NCI-H2196 (cell line): ENCODE results near the gene RNF208.
A peak's percentile ranks its signal among the peaks of the same experiment; 100 is the strongest.

Experiments
- DNase-seq: peaks from one replicate; lab custom pipeline; 2025; ENCODE audit not compliant: unreplicated experiment; lab: John Stamatoyannopoulos, UW

The RNF208 gene

GRCh38 chr9:137215196-137215986, 6.6 kb downstream of the RNF208 start:
- no peak for DNase-seq

DNA sequence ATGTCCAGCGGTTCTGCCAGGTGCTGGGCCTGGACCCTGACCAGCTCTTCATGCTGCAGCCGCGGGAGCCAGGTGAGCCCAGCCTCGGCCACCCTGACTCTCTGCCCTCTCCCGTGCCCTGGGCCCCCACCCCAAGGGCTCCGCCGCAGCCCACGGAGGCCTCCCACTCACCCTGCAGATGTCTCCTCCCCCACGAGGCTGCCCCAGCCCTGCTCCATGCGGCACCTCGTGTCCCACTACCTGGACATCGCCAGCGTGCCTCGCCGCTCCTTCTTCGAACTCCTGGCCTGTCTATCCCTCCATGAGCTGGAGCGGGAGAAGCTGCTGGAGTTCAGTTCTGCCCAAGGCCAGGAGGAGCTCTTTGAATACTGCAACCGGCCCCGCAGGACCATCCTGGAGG, 7.4 kb downstream of the RNF208 start:
- DNase-seq = no peak

GRCh38 chr9:137213160-137214060, 8.6 kb downstream of the RNF208 start:
- peak; percentile 14 for DNase-seq

- DNase-seq = no peak
These were observed 9.5 kb downstream of the RNF208 start for GRCh38 chr9:137212520-137212919.

DNA sequence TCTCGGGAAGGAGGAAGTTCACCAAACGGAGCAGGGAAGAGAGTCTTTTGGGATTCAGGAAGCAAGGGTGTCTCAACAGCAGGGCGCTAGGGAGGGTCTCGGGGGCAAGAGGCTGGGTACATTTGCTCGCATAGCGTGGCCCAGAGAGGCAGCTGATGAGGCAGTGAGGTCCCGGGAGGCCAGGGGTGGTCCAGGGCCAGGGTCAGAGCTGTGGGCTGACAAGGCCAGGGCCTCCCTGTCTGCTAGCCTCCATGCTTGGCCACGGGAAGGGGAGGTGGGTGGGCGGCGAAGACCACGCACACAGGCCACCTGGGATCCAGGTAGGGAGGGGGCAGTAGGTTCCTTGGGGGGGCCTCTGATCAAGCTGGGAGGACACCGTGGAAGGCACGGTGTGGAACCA, 10.5 kb downstream of the RNF208 start:
- no peak for DNase-seq

DNA sequence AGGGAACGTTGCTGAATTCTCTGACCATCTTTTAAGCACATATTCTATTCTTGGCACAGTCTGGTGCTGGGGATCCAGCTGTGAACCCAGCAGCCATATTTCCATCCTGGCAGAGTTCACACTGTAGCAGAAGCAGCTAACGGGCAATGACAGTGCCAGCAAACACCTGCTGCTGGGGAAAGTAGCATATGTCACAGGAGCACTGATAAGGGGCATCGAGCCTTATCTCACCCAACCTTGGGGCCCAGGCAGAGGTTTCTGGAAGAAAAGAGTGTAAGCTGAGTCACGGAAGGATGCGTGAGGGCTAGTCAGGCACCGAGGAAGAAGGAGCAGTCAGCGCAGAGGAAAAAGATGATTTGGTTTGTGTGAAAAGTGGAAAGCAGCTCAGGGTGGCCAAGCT, 15.4 kb downstream of the RNF208 start:
- no peak for DNase-seq

DNA sequence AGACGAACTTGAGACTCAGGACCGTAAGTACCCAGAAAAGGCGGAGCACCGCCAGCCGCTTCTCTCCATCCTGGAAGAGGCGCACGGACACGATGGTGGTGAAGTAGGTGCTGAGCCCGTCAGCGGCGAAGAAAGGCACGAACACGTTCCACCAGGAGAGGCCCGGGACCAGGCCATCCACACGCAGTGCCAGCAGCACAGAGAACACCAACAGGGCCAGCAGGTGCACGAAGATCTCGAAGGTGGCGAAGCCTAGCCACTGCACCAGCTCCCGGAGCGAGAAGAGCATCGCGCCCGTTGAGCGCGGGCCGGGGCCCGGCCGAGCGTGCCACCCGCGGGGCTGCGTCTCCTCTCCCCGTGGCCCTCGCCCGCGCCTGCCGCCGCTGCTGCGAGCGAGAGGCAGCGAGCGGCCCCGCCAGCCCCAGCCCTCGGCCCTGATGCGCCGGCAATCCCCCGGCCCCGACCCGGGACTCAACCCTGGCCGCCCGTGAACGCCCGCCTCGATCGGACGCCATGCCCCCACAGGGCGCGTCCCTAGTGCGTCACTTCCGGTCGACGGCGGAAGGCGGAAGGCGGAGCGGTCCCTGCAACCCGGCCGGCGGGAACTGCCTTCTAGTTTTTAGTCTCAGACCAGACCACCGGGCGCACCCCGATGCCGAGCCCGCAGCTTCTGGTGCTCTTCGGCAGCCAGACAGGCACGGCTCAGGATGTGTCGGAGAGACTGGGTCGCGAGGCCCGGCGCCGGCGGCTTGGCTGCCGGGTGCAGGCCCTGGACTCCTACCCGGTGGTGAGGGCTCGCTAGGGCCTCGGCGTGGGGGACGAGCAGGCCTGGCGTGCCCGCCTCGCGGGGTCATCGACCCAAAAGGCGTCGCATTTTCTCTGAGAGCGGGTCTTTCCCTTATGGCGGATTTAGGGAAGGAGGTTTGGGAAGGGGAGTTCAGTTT, 16.6 kb downstream of the RNF208 start, which contains the start of the genes NDOR1 and TMEM203:
Gene NDOR1, plus strand, starts transcription at position 575 of the 944 bp plus-strand sequence. Its CDS starts 78 bp downstream, at position 653.
Gene TMEM203, minus strand, starts transcription at position 523 of the 944 bp plus-strand sequence. Its CDS starts 234 bp downstream, at position 289.
- peak; percentile 91 for DNase-seq

DNA sequence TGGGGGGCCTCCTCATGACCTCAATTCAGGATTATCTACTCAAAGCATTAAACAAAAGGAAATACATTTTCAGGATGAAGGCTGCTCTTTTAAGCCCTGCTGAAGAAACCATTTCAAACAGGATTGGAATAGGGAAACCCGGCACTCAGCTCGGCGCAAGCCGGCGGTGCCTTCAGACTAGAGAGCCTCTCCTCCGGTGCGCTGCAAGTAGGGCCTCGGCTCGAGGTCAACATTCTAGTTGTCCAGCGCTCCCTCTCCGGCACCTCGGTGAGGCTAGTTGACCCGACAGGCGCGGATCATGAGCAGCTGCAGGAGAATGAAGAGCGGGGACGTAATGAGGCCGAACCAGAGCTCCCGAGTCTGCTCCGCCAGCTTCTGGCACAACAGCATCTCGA, 17.3 kb downstream of the RNF208 start:
- DNase-seq = no peak

- no peak for DNase-seq
These were observed 19.1 kb downstream of the RNF208 start for GRCh38 chr9:137202966-137203365.

DNA sequence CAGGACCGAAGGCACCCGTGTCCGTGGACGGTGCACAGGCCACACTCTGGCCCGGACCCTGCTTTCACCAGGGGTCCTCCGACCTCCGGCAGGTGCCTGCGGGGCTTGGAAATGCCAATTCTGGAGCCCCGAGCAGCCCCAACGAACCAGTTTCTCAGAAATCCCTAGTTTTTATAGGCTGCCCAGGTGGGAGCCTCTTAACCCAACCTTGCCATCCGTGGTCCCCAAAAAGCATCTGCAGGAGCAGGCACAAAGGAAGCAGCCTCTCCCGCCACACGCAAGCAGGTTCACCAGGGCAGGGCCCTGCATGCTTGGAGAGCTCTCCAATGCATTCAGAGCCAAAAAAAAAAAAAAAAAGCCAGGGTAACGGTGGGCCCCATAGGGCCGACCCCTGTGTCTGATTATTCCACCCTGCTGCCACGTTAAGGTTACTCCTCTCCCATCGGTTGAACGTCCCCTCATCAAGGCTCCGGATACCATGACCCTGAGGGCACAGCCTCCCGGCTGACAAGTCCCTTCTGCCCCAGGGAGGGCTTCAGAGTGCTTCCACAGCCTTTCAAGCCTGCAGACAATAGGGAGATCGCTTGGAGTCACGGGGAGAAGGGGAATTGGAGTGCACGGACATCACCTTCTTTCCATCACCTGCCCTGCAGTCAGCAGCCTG, 20.7 kb downstream of the RNF208 start:
- DNase-seq = no peak

DNA sequence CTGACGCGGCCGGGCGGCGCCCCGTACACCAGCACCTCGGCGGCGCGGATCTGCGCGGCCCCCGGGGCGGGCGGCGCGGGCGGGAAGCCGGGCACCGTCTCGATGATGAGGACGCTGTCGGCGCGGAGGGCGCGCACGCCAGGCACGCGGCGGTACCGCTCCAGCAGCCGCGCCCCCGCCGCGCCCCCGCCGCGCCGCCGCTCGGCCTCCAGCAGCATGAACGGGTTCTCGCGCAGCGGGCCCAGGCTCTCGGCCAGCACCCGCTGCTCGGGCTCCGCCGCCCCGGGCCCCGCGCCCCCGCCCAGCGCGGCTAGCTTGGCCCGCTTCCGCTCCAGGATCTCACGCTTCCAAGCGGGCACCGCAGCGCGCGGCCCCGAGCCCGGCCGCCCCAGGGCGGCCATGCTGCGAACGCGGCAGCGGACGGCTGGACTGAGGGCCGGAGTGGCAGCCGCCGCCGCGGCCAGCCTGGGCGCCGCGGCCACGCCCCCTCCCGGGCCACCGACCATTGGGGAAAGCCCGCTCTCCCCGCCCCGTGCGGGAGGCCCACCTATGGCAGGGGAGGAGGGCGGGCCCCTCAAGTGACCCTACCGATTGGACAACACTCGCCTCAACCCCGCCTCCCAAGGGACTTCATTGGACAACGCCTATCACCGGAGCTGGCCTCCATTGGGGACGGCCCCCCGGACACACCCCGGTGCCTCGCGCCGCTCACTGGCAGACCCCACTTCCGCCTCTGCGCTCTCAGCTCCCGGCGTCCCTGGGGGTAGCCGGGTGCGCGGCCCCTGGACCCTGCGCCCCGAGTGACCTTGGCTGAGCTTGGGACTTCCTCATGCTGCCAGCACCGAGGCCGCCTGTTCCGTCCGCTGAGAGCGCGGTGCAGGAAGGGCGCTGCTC, 21.5 kb downstream of the RNF208 start, which contains the start of gene TPRN:
Gene TPRN, minus strand, starts transcription at position 431 of the 894 bp plus-strand sequence. Its CDS starts 30 bp downstream, at position 401.
- peak; percentile 99 for DNase-seq

- no peak for DNase-seq
These were observed 22.5 kb downstream of the RNF208 start for GRCh38 chr9:137199411-137200121.

DNA sequence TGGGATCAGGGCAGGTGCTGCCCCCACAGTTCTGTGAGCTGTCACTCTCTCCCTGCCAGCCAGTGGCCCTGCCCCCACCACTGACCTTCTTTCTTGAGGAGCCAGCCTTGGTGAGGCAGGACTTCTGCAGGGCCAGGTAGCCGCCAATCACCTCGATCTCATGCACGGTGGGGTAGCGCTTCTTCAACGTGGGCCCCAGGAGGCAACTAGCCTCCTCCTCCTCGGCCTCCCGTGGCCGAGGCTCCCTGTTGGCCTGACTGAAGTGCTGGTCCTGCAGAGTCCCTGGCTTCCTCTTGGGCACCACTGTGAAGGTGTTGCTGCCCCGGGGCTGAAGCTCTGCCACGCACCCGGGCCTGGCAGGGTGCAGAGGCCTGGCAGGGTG, 23.1 kb downstream of the RNF208 start:
- no peak for DNase-seq

GRCh38 chr9:137198051-137198901, 23.8 kb downstream of the RNF208 start:
- DNase-seq = no peak

DNA sequence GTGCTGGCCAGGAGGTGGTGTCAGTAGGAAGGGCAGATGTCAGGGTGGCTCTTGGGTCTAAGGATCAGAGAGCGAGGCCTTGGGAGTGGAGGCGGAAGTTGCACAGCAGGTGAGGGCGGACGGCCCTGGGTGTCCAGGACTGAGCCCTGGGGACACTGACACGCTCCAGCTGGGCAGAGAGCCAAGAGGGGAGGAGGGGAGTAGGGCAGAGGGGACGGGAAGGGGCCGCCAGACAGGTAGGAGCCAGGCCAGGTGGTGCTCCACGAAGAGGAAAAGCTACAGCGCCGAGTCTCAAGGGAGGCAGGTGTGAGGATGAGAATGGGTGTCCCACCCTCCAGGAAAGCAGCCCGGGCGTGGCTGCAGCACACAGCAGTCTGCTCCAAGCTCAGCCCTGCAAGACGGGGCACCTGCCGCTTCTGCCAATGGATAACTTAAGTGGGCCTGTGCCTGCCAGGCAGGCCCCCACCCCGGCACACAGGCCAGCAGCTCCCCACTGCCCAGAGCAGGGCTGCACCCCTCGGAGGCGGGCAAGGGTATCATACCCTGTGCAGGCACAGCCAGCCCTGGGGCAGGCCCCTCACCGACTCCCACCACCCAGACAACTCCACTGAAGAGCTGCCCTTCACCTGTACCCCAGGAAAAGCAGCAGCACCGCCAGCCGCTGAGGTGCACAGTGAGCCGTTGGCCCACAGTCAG, 26.4 kb downstream of the RNF208 start:
- peak; percentile 94 for DNase-seq

GRCh38 chr9:137194909-137195308, 27.1 kb downstream of the RNF208 start:
- DNase-seq = peak; percentile 66

DNA sequence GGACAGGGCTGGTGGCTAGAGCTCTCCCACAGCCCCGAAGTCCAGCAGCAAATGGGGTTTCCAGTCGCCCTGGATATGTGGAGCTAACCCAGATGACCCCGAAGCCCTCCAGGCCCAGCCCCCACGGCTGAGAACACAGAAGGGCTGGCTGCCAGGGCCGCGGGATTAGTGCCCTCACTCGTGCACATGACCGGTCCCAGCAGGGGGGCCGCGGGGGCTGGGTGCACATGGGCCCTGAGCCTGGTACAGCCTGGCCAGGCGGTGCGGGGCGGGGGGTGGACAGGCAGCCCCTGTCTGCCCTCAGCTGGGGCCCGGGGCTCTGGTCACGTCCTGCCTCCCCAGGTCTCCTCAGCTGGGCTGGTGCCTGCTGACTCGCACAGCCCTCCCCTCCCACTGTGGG, 27.7 kb downstream of the RNF208 start:
- DNase-seq = peak; percentile 58
